ENCODE results near the gene PTPRN2. TPM values are rescaled to one million over a fixed set of nuclear protein-coding genes. Genes with fewer than 3 reads are reported as not detected.

The PTPRN2 gene
- total RNA-seq, 1 experiment from 2014 or later = 0.11 TPM

DNA sequence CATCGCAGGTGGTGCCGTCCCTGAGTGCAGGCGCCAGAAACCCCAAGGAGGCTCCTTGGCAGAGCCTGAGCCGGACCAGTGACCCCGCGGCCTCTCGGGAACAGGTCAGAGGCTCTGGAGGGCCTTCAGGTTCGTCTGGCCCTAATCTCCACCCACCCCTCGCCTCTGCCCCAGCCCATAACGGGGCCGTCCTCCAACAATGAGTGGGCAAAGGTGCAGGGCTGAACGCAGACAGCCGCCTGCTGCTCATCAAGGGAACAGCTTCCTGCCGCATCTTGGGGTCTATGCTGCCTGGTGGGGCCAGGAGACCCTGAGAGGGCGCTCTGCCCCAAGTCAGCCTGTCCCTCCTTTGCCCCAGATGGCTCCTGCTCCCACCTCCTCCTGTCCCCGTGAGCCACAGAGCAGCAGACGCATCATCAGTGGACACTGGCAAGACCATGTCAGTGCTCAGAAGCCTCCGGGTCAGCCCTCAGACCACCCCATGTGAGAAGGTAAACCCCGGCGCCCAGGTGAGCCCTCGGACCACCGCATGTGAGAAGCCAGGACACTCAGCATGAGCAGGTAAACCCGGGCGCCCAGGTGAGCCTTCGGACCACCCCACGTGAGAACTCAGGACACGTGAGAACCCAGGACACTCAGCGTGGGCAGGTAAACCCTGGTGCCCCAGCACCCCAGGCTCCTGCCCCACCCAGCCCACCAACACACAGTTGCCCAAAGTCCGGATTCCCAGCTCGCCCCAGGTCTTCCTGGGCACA is 142.0 kb downstream of the PTPRN2 start:
- H3K27ac ChIP-seq (ENCODE audit: low read depth, low read length, poor library complexity, severe bottlenecking) = no peak overlapping the region
- ChIA-PET POLR2A (ENCODE audit: low non-redundant PET) (no interaction called here), CTCF (no interaction called here)
- no peaks in the 10 kb centered on the region for H3K36me3 ChIP-seq (ENCODE audit: insufficient read depth, low read length, poor library complexity, severe bottlenecking)
- no TSS peak for BruUV-seq (replicated peaks)
- intact Hi-C loops (cut with micrococcal nuclease; ENCODE audit: unreplicated experiment) = no loop called here
- no peaks in the 10 kb centered on the region for H3K27me3 ChIP-seq (replicated peaks; ENCODE audit: insufficient read depth, low read depth, low read length, poor library complexity)
- DNase-seq (ENCODE audit: low spot score) = no peak
- TF ChIP-seq, protein P1, sequence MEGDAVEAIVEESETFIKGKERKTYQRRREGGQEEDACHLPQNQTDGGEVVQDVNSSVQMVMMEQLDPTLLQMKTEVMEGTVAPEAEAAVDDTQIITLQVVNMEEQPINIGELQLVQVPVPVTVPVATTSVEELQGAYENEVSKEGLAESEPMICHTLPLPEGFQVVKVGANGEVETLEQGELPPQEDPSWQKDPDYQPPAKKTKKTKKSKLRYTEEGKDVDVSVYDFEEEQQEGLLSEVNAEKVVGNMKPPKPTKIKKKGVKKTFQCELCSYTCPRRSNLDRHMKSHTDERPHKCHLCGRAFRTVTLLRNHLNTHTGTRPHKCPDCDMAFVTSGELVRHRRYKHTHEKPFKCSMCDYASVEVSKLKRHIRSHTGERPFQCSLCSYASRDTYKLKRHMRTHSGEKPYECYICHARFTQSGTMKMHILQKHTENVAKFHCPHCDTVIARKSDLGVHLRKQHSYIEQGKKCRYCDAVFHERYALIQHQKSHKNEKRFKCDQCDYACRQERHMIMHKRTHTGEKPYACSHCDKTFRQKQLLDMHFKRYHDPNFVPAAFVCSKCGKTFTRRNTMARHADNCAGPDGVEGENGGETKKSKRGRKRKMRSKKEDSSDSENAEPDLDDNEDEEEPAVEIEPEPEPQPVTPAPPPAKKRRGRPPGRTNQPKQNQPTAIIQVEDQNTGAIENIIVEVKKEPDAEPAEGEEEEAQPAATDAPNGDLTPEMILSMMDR (conservative IDR thresholded peaks at IDR 0.05; ENCODE audit: low read depth, low read length) = no peak
- no peak for TF ChIP-seq EZH2 (IDR thresholded peaks at IDR 0.05; ENCODE audit: borderline replicate concordance, low read depth, low read length, poor library complexity, severe bottlenecking)
- no peaks in the 10 kb centered on the region for H3K4me1 ChIP-seq (ENCODE audit: insufficient read depth, low read length, poor library complexity, severe bottlenecking)
- no peak overlapping the region for H3K4me3 ChIP-seq (ENCODE audit: low read depth, low read length, poor library complexity, severe bottlenecking)
- H3K9me3 ChIP-seq (ENCODE audit: low read depth, low read length, poor library complexity, severe bottlenecking) = no peaks in the 10 kb centered on the region

DNA sequence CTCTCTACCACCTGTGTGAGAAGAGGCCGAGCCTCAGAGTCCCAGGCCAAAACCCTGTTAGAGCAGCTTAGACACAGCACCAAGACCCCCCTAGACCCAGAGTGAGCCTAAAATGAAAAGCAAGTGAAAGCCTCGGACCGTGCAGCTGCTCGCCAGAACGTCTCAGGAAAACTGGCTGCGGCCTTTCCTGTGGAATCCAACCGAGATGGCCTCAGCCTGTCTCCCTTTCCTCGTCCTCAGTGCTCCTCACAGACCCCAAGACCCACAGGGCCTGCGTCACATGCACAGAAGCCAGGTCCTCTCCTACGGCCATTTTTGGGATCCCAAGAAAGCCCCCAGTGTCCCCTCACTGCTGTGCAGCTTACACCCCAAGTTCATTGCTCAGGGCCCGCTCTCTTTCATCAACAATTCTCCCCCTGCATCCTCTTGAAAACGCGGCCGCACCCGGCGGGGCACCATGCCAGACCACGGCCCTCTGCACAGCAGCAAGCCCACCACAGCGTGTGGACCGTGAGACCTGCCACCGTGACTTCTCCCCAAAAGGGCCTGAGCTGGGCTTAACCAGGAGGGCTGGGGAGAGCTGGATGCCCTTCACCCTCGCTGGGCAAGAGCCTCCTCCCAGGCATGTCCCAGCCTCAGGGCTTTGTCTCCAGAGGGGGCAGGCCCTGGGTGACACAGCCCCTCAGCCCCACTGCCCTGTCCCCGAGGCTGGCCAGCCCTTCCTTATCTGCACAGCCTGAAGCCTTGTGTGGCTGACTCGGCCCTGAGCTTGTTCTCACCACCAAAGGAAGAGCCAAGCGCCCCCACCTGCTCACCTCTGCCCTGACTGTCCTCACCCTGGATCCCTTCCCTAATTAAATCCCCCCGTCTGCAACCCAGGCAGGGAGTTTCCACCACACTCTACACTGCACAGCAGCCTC is 142.9 kb downstream of the PTPRN2 start:
- no TSS peak for BruUV-seq (replicated peaks)
- no peak for DNase-seq (ENCODE audit: low spot score)
- no peaks in the 10 kb centered on the region for H3K27me3 ChIP-seq (replicated peaks; ENCODE audit: insufficient read depth, low read depth, low read length, poor library complexity)
- ChIA-PET CTCF (no interaction called here), POLR2A (ENCODE audit: low non-redundant PET) (no interaction called here)
- no peak overlapping the region for H3K4me3 ChIP-seq (ENCODE audit: low read depth, low read length, poor library complexity, severe bottlenecking)
- H3K36me3 ChIP-seq (ENCODE audit: insufficient read depth, low read length, poor library complexity, severe bottlenecking) = no peaks in the 10 kb centered on the region
- intact Hi-C loops (cut with micrococcal nuclease; ENCODE audit: unreplicated experiment) = no loop called here
- no peak for TF ChIP-seq EZH2 (IDR thresholded peaks at IDR 0.05; ENCODE audit: borderline replicate concordance, low read depth, low read length, poor library complexity, severe bottlenecking)
- TF ChIP-seq, protein P1 (conservative IDR thresholded peaks at IDR 0.05; ENCODE audit: low read depth, low read length) = no peak
- H3K9me3 ChIP-seq (ENCODE audit: low read depth, low read length, poor library complexity, severe bottlenecking) = no peaks in the 10 kb centered on the region
- H3K27ac ChIP-seq (ENCODE audit: low read depth, low read length, poor library complexity, severe bottlenecking) = no peak overlapping the region
- H3K4me1 ChIP-seq (ENCODE audit: insufficient read depth, low read length, poor library complexity, severe bottlenecking) = no peaks in the 10 kb centered on the region

DNA sequence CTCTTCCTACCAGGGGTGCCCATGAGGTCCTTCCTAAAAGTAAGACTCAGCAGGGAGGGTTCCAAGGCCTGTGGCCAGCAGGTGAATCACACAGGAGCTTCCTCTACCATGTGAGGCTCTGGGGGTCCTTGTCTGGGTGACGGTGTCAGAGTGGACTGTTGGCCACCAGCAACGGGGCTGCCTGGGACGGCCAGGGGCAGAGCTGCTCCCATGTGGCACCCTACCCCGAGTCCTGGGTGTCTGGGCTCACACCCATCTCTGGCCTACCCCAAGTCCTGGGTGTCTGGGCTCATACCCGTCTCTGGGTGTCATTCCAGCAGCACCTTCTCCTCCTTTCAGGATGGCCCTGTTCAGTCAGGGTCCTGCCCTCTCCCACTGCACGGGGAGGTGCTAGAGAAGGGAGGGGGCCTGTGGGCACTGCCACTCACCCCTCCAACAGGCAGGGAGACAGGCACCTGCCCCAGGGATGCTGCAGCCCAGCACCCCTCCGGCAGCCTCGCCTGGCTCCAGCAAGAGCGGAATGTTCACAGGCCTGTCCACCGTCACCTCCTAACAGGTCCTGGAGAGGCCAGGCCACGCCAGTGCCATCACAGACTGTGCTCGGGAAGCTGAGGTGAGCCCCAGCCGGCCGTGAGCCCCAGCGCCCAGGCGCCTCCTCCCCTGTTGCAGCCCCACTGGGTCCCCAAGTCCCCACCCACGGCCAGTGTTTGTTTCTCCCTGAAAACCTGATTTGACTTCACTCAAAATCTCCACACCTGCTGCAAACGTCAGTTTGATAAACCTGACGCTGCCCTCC is 143.7 kb downstream of the PTPRN2 start:
- no peak for DNase-seq (ENCODE audit: low spot score)
- Histone ChIP-seq H3K4me3 (ENCODE audit: low read depth, low read length, poor library complexity, severe bottlenecking) (no peak overlapping the region), H3K9me3 (ENCODE audit: low read depth, low read length, poor library complexity, severe bottlenecking) (no peaks in the 10 kb centered on the region), H3K27ac (ENCODE audit: low read depth, low read length, poor library complexity, severe bottlenecking) (no peak overlapping the region), H3K27me3 (replicated peaks; ENCODE audit: insufficient read depth, low read depth, low read length, poor library complexity) (no peaks in the 10 kb centered on the region), H3K4me1 (ENCODE audit: insufficient read depth, low read length, poor library complexity, severe bottlenecking) (no peaks in the 10 kb centered on the region), H3K36me3 (ENCODE audit: insufficient read depth, low read length, poor library complexity, severe bottlenecking) (no peaks in the 10 kb centered on the region)
- BruUV-seq (replicated peaks) = no TSS peak
- CTCF ChIA-PET = no interaction called here
- no peak for TF ChIP-seq EZH2 (IDR thresholded peaks at IDR 0.05; ENCODE audit: borderline replicate concordance, low read depth, low read length, poor library complexity, severe bottlenecking)
- TF ChIP-seq, protein P1 (conservative IDR thresholded peaks at IDR 0.05; ENCODE audit: low read depth, low read length) = no peak
- POLR2A ChIA-PET (ENCODE audit: low non-redundant PET) = no interaction called here
- intact Hi-C loops (cut with micrococcal nuclease; ENCODE audit: unreplicated experiment) = no loop called here

All from A673 (cell line).